Measurements from ENCODE around the gene MSRB1. TPM values are rescaled to one million over a fixed set of nuclear protein-coding genes. Genes with fewer than 3 reads are reported as not detected.
"Not testable (repeated sequence)": the region's sequence is repeated elsewhere in the genome, so short reads cannot be mapped to it uniquely, and the experiment has no call there.

Gene MSRB1
- total and polyA plus RNA-seq, 9 donors = 6.7 to 31.1 (median 21.9) TPM

GRCh38 chr16:1941162-1942046 is 1.6 kb downstream of the MSRB1 start:
- Histone ChIP-seq H3K27ac (no peak overlapping the region), H3K4me1 (ENCODE audit: insufficient read depth) (peaks cover 4% of the 10 kb centered on the region), H3K27me3 (no peaks in the 10 kb centered on the region), H3K4me3 (no peak overlapping the region), H3K9me3 (no peaks in the 10 kb centered on the region), H3K36me3 (no peaks in the 10 kb centered on the region)
- intact Hi-C loops (cut with DNase I) = no loop called here
- DNase-seq = no peak
- TF ChIP-seq EP300 (IDR thresholded peaks at IDR 0.05) (no peak), POLR2A (IDR thresholded peaks at IDR 0.05) (no peak)
- TF ChIP-seq, protein P1, sequence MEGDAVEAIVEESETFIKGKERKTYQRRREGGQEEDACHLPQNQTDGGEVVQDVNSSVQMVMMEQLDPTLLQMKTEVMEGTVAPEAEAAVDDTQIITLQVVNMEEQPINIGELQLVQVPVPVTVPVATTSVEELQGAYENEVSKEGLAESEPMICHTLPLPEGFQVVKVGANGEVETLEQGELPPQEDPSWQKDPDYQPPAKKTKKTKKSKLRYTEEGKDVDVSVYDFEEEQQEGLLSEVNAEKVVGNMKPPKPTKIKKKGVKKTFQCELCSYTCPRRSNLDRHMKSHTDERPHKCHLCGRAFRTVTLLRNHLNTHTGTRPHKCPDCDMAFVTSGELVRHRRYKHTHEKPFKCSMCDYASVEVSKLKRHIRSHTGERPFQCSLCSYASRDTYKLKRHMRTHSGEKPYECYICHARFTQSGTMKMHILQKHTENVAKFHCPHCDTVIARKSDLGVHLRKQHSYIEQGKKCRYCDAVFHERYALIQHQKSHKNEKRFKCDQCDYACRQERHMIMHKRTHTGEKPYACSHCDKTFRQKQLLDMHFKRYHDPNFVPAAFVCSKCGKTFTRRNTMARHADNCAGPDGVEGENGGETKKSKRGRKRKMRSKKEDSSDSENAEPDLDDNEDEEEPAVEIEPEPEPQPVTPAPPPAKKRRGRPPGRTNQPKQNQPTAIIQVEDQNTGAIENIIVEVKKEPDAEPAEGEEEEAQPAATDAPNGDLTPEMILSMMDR (IDR thresholded peaks at IDR 0.05) = no peak
- 80 to 86% (median 86%) methylated on average over 30 of the region's 30 CpGs for WGBS, 3 donors

DNA sequence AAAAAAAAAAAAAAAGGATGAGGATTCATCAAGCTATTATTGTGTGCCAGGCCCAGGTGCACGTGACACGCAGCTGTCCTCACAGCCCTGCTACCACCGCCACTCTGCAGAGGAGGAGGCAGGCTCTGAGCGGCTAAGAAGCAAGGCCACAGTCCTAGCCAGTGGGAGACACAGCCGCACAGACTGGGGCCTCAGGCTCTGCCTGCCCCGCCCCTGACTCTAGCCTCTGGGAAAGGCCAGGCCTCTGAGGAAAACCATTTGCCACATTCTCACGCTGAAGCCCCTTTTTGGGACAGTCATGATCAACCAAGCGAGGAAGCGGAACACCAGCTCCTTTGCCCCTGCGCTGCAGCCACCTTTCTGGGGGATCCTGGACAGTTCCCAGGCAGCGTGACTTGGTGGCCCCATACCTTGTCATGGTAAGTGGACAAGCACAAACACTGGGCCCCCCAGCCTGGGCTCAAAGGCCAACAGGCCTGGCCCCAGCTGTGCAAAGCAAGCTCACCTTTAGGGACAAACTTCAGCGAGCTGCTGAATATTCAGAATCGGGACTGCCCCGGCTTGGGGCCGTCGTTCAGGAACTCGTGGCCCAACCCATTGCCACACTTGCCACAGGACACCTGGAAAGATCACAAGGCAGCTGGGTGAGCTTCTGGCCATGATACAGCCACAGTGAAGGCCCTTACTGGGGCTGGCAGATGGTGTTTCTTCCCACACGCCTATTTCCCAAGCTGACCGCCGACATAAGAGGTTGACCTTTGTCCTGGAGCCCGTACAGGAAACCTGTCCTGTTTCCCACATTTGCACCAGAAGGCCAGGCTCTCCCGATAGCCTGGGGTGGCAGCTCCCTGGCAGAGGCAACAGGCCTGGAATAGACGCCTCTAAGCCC is 2.5 kb downstream of the MSRB1 start:
- peaks cover 4% of the 10 kb centered on the region for H3K4me1 ChIP-seq (ENCODE audit: insufficient read depth)
- no peak for DNase-seq
- H3K27me3 ChIP-seq = no peaks in the 10 kb centered on the region
- no peak overlapping the region for H3K27ac ChIP-seq
- H3K9me3 ChIP-seq = no peaks in the 10 kb centered on the region
- no peak overlapping the region for H3K4me3 ChIP-seq
- intact Hi-C loops (cut with DNase I) = no loop called here
- no peaks in the 10 kb centered on the region for H3K36me3 ChIP-seq
- WGBS, 3 donors = 89 to 91% (median 90%) methylated on average over 23 of the region's 23 CpGs
- TF ChIP-seq EP300 (IDR thresholded peaks at IDR 0.05) (no peak), POLR2A (IDR thresholded peaks at IDR 0.05) (no peak)
- TF ChIP-seq, protein P1 (IDR thresholded peaks at IDR 0.05) = no peak

DNA sequence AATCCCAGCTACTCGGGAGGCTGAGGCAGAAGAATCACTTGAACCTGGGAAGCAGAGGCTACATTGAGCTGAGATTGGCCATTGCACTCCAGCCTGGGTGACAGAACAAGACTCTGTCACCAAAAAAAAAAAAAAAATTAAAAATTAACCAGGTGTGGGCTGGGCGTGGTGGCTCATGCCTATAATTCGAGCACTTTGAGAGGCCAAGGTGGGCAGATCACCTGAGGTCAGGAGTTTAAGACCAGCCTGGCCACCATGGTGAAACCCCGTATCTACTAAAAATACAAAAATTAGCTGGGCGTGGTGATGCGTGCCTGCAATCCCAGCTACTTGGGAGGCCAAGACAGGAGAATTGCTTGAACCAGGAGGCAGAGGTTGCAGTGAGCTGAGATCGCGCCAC is 3.2 kb downstream of the MSRB1 start:
- H3K4me1 ChIP-seq (ENCODE audit: insufficient read depth); H3K27ac ChIP-seq; intact Hi-C loops (cut with DNase I); H3K27me3 ChIP-seq; H3K4me3 ChIP-seq; DNase-seq; H3K9me3 ChIP-seq; H3K36me3 ChIP-seq: not testable (repeated sequence)
- WGBS, 3 donors = 96 to 98% (median 97%) methylated on average over 8 of the region's 8 CpGs

DNA sequence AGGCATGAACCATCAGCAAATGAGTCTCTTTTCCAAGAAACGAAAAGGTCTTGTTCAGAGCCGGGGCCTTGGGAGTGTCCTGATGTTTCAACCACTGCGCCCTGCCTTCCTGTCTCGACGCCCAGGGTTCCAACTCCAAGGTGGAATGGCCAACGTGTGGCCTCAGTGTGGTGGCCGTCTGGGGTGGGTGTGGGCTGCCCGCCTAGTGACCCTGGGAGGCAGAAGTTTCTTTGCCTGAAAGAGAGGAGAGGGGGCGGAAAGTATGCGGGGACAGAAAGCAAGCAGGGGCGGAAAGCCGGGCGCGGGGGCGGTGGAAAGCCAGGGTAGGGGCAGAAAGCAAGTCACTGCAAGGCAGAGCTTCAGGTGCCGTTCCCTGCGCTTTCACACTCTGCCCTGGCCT is 4.1 kb downstream of the MSRB1 start:
- WGBS, 3 donors = 91 to 94% (median 94%) methylated on average over 17 of the region's 17 CpGs
- Histone ChIP-seq H3K4me3 (no peak overlapping the region), H3K4me1 (ENCODE audit: insufficient read depth) (peaks cover 4% of the 10 kb centered on the region), H3K36me3 (no peaks in the 10 kb centered on the region), H3K27me3 (no peaks in the 10 kb centered on the region), H3K27ac (no peak overlapping the region), H3K9me3 (no peaks in the 10 kb centered on the region)
- intact Hi-C loops (cut with DNase I) = no loop called here
- DNase-seq = no peak
- TF ChIP-seq EP300 (IDR thresholded peaks at IDR 0.05) = no peak
- no peak for TF ChIP-seq POLR2A (IDR thresholded peaks at IDR 0.05)
- TF ChIP-seq, protein P1 (IDR thresholded peaks at IDR 0.05) = no peak

Data from ovary (tissue), 9 donors.